ENCODE measurements around the gene CHD9. TPM values are rescaled to one million over a fixed set of nuclear protein-coding genes. Genes with fewer than 3 reads are reported as not detected.

Gene CHD9
- total RNA-seq, 1 experiment from 2014 or later, result 18.9 TPM

- TF ChIP-seq REST (IDR thresholded peaks at IDR 0.05; ENCODE audit: low read depth), result no peak
- TF ChIP-seq SIN3A (IDR thresholded peaks at IDR 0.05; ENCODE audit: low read depth), result no peak
- no peak for TF ChIP-seq CBX3 (IDR thresholded peaks at IDR 0.05; ENCODE audit: low read depth)
- no peak for TF ChIP-seq EGR1 (IDR thresholded peaks at IDR 0.05; ENCODE audit: low read depth)
- no peak for TF ChIP-seq POLR2A (IDR thresholded peaks at IDR 0.05; ENCODE audit: borderline replicate concordance, extremely low read depth, insufficient read depth, insufficient read length)
Measured at GRCh38 chr16:53115047-53115446, 60.3 kb downstream of the CHD9 start (continued).

- H4K20me1 ChIP-seq (ENCODE audit: insufficient read depth), result no peaks in the 10 kb centered on the region
- intact Hi-C loops (cut with micrococcal nuclease), result no loop called here
- BruUV-seq (replicated peaks), result no TSS peak
Measured at GRCh38 chr16:53115773-53116172, 61.0 kb downstream of the CHD9 start.

More at GRCh38 chr16:53115773-53116172, 61.0 kb downstream of the CHD9 start:
- Histone ChIP-seq H3K9me2 (ENCODE audit: insufficient read depth) (no peaks in the 10 kb centered on the region), H3K27ac (ENCODE audit: low read depth, low read length) (no peak overlapping the region), H3K79me2 (ENCODE audit: insufficient read depth, low read length) (0 out of 2 replicates have a peak, but pooled peaks cover 6% of the 10 kb centered on the region), H3K36me3 (ENCODE audit: control insufficient read depth in 1 of 2, insufficient read depth in 2 of 2, low read length in 2 of 2) (no peaks in the 10 kb centered on the region), H3K4me1 (ENCODE audit: control insufficient read depth in 1 of 2, insufficient read depth in 2 of 2, low read length in 2 of 2) (no peaks in the 10 kb centered on the region), H3K27me3 (ENCODE audit: insufficient read depth, low read length) (no peaks in the 10 kb centered on the region), H3K4me3 (replicated peaks in 1 of 2; ENCODE audit: low read depth in 1 of 2, low read length in 2 of 2) (no peak overlapping the region), H3K9me3 (ENCODE audit: control insufficient read depth in 1 of 2, insufficient read depth in 1 of 2, low read depth in 1 of 2, low read length in 2 of 2) (no peaks in the 10 kb centered on the region), H2AFZ (ENCODE audit: low read depth, low read length, poor library complexity, severe bottlenecking) (no peak overlapping the region), H3K9ac (ENCODE audit: low read length) (no peak overlapping the region), H3K4me2 (ENCODE audit: low read length) (no peak overlapping the region)
- no peak for ATAC-seq
- DNase-seq (ENCODE audit: low read depth, low spot score), result no peak
- POLR2A ChIA-PET, result no interaction called here
- RAD21 ChIA-PET (ENCODE audit: low non-redundant PET in 1 of 2, low total read pairs in 2 of 2, uncharacterized antibody in 2 of 2, unreplicated experiment in 2 of 2), result no interaction called here
- CTCF ChIA-PET, result no interaction called here
- TF ChIP-seq ZNF274 (IDR thresholded peaks at IDR 0.05; ENCODE audit: low read depth, low read length) (no peak), ATF3 (IDR thresholded peaks at IDR 0.05) (no peak), REST (IDR thresholded peaks at IDR 0.05; ENCODE audit: low read depth) (no peak), EZH2phosphoT487 (IDR thresholded peaks at IDR 0.05; ENCODE audit: borderline replicate concordance) (no peak), SIN3A (IDR thresholded peaks at IDR 0.05; ENCODE audit: low read depth) (no peak), JUND (IDR thresholded peaks at IDR 0.05) (no peak), ELF1 (IDR thresholded peaks at IDR 0.05; ENCODE audit: borderline replicate concordance, low read depth) (no peak), YY1 (IDR thresholded peaks at IDR 0.05; ENCODE audit: extremely low read depth, insufficient replicate concordance, low read depth, low read length) (no peak), MAX (IDR thresholded peaks at IDR 0.05) (no peak), EZH2 (IDR thresholded peaks at IDR 0.05) (no peak)

All from HCT116 (cell line).